Measurements from ENCODE around the gene ZNF486.

DNA sequence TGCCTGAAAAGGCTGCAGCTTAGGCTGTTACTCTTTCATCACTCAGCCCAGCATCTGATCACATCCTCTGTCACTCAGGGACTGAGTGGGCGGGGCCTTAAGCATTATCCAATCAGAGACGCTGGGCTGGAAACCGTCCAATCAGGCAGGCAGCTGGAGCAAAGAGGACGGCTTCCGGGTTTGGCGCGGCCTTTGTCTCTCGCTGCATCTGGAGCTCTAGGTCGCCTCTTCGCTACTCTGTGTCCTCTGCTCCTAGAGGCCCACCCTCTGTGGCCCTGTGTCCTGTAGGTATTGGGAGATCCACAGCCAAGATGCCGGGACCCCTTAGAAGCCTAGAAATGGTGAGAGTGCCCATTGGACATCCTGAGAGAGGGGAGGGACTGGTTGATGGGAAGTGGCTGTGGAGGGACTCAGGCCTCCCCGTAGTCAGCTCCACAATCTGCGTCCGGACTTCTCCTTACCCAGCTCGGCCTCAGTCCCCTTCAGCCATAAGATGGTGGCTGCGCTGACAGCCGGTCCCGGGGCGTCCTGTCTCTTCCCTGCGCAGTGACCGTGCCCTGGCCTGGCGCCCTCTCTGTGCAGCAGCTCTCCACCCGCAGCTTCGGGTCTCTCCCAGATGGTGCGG is at the start of gene ZNF486:
- TF ChIP-seq CTCF (IDR thresholded peaks at IDR 0.05) (no peak), POLR2A (IDR thresholded peaks at IDR 0.05) (peak in 1 of 2 donors; percentile 40)
